NB4 (cell line): ENCODE data around the gene ZNF408.

ENCODE experiments used
- CTCF ChIP-seq: IDR thresholded peaks from one replicate; pipeline ENCODE4 v1.5.1; 2012; ENCODE audit warnings: low read depth, low read length
- MAX ChIP-seq: IDR thresholded peaks from 2 replicates; pipeline ENCODE4 v1.6.1; 2011; ENCODE audit warnings: low read depth, low read length
- MYC ChIP-seq: IDR thresholded peaks from 2 replicates; pipeline ENCODE4 v1.6.1; 2011; ENCODE audit warnings: low read depth, low read length
- POLR2A ChIP-seq: IDR thresholded peaks from 2 replicates; pipeline ENCODE4 v1.6.1; 2011; ENCODE audit warnings: mild to moderate bottlenecking; ENCODE audit not compliant: insufficient read length; ENCODE audit errors: extremely low read depth

DNA sequence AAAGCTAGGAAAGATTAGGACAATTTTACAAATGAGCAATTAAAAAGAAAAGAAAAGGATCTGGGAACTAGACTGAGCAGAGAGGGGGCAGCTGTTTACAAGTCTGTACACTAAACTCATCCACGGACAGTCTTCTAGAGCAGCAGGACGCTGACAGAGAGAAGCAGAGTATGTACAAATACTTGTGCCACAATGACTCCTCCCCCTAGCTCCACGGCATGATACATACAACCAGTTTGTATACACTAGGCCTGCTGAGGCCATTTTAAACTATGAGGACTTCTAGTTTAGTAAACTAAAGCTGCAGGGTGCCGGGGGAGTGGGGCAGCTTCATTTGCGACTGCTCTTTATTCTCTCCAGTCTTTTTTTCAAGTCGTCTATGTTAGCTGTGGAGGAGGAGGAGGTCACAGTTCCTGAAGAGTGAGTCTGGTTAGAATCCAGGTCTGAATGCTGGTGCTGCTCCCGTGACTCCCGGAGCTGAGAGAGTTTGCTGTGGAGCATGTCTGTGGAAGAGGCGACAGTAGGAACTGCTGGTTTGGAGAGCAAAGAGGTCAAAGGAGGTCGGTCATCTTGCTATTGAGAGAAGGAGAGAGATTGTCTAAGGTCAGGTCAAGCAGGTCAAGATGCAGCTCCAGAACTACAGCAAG lies 43.0 kb downstream of the ZNF408 start:
- no peak for TF ChIP-seq CTCF
- no peak for TF ChIP-seq POLR2A
- no peak for TF ChIP-seq MYC
- TF ChIP-seq MAX: no peak
